Fibroblast of skin of left biceps (primary cell): ENCODE data around the gene AP3B1.
"Not testable (repeated sequence)": the region's sequence is repeated elsewhere in the genome, so short reads cannot be mapped to it uniquely, and the experiment has no call there.

Experiments used
- DNase-seq, 2 experiments: peaks; one replicate each; pipeline ENCODE4 v3.0.0-alpha.2; 2013; ENCODE audit warnings: low read depth in 2 of 2

Gene AP3B1

DNA sequence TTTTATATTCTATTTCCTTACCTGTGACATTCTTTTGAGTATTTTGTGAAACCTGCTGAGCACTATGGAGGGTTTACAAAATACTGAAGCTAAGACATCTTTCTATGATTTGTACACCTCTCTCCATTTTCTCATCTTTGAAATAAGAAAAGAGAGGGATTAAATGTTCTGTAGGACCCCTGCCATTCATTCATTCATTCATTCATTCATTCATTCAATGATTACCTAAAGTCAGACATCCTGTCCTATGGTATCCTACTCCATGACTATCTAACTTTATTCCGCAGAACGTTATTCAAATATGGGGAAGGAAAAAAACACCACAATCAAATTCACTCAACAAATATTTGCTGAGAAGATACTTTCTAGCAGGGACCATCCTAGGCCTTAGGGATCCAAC lies 51.4 kb downstream of the AP3B1 start:
- DNase-seq = no peak

DNA sequence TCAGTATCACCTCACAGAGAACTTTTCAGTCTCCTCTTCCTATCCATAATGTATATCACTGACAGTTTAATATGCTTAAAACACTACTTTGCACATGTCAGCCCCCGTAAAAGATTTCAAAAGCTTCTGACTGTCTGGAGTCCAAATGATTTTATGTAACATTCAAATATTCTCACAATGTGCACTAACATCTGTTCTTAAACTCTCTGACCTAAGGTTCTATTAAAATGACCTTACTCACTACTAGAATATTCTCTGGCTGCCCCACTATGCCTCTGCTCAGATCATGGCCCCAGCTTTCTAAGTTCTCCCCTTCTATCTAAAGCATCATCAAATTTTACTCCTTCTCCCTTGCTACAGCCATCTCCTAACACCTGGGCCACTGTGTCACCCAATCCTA lies 52.5 kb downstream of the AP3B1 start:
- DNase-seq = no peak

DNA sequence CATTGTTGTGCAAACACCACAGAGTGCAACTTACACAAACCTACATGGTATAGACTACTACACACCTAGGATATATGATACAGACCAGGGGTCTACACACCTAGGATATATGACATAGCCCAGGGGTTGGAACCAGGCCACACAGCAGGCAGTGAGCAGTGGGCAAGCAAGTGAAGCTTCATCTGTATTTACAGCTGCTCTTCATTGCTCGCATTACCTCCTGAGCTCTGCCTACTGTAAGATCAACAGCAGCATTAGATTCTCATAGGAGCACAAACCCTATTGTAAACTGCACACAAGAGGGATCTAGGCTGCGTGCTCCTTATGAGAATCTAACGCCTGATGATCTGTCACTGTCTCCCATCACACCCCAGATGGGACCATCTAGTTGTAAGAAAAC lies 56.6 kb downstream of the AP3B1 start:
- no peak for DNase-seq

DNA sequence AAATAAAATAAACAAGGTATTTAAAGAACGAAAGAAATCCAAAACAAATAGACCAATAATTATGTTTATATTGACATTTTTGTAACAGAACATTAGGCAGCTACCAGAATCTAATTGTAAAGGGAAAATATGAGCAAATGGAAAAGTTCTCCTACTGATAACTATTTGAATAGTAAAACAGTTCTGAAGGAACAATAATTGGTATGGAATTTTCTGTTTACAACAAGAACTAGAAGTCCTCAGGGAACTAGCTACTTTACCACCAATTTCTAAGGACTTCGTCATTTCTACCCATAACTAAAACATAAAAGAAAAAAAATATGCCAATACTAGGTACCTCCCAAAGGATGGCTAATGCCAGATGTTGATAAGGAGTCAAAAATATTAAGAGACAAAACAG lies 58.5 kb downstream of the AP3B1 start:
- no peak for DNase-seq

DNA sequence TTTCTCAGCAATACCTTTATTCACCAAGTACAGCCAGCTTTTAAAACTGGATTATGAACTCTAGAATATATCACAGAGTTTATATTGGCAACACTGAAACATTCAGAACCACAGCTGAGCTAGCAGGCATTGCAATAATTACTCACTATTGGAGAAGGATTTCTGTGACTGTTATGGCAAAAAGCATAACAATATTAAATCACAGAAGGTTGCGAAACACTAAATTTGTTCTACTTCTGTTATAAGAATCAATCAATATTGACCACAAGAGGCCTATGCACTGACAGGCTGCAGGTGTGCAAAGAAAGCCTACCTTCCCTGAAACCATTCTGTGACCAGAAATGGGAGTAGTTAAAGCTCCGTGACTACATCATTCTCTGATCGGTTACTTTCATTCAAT lies 59.2 kb downstream of the AP3B1 start:
- peak in 1 of 2 experiments; percentile 5 for DNase-seq

DNA sequence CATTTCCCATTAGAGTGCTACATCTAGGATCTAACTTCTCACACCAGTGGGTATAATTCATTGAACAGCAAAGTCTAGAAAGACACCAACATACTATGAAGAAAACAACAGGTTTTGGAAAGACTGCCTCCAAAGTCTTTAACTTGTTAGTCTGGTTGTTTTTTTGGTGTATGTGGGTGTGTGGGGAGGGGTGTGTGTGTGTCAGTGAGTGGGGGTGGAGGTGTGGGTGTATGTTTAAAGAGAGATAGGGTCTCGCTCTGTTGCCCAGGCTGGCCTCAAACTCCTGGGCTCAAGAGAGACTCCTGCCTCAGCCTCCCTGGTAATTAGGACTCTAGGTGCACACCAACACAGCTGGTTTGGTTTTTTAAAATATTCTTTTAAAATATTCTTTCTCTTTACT lies 59.7 kb downstream of the AP3B1 start:
- DNase-seq = no peak

DNA sequence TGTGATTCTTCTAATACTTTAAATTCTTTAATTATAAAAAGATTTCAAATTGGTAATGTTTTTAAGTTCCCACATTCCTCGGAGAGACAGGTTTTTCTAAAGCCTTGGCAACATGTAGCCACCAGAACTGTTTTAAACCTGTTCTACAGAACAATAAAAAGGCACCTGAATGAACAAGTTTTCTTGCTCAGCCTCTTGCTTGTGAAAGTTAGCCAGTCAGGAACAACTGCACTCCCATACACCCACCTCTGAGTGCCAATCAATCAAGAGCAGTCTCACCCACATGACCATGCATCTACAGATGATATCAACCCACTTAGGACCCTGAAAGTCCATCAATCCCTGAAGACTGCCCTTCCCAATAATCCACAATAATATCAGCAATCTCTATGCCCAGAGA lies 62.3 kb downstream of the AP3B1 start:
- no peak for DNase-seq

DNA sequence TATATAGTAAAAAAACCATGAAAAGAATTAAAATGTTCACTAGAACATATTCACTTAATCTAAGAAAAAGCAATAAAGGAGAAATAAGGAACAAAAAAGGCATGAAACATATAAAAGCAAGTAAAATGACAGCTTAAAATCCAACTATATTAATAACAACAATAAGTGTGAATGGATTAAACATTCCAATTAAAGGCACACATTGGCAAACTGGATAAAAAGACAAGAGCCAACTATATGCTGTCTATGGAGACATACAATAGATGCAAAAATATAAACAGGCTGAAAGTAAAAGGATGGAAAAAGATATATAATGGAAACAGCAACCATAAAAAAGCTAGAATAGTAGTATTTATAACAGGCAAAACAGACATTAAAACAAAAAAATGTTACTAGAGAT lies 70.1 kb downstream of the AP3B1 start:
- no peak for DNase-seq

DNA sequence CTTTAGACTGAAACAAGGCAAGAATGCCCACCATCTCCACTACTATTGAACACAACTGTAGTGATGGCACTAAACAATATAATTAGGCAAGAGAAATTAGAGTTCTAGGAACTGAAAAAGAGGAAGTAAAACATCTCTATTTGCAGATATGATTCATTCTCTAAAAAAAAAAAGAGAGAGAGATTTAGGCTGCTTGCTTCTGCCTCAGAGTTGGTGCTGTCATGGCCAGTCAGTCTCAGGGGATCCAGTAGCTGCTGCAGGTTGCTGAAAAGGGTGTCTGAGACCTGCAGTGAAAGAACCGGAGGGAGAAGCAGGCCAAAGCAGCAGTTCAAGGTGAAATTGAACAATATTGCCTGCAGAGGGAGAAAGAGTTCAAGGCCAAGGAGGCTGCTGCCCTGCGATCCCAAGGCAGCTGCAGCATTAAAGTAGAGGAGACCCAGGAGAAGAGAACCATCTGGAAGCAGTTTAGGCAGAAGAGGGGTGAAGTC lies 72.5 kb downstream of the AP3B1 start:
- DNase-seq = no peak

DNA sequence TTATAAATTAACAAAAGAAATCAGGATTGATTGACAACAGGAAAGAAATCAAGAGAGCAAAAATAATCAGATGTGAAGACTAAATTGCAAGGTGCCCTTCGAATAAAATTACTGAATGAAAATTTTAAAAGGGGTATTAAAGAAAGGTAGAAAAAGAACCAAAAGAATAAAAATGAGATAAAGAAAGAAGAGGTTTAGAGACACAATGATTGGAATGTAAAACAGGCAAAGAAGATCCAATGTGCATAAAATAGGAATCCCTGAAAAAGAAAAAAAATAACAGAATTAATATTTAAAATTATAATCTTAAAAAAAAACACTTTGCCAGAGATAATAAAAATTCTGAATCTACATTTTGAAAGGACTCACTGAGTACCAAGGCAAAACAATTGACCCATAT lies 73.0 kb downstream of the AP3B1 start:
- DNase-seq = no peak

DNA sequence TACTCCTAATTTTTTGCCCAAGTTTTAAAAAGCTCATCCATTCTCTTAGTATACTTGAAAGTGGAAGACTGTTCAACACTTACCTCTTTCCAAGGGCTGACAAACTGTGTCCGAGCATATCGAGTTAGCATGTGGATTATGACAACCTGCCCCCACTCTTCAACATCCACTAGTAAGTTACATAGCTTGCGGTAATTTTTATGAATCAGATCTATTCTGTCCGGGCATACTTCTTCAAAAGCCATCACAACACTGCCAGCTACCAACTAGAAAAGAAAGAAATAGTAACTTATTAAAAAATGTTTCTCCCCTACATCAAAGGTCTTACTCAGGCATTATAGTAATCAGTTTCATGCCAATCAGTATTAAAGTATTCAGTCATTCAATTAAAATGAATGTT lies 78.5 kb downstream of the AP3B1 start:
- DNase-seq = no peak

DNA sequence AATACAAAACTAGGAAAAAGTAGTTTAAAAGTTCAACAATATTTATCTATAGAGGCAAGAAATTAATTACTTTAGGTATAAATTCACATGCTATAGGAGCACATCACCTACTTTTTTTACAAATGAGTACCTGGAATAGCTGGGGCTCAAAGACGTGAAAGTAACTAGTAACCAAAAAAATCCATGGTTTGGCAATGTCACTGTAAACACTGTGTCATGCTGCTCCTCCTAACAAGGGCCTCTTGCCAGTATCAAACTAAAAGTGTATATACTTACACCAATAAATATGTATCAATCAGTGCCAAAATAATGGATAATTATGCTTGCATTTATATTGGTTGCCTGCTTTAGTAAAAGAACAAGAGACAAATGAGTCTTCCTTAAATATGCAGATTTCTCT lies 78.9 kb downstream of the AP3B1 start:
- DNase-seq = no peak

DNA sequence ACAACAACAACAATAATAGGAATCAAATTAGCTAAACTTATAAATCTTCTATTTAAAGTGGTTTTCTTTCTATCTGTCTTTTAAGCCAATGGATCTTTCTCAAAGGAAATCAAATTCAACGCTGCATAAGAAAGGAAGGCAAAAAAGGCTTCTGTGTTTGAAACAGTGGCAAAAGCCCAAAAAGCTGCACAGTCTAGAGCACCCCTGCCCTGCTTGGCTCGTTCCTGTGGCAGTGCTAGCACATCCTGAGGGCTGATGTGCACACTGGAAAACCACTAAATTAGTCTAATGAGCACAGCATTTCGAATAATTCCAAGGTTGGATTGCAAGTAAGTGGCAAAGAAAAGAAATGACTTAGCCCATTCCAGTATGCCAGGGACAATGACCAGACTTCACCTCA lies 80.7 kb downstream of the AP3B1 start:
- DNase-seq = no peak

DNA sequence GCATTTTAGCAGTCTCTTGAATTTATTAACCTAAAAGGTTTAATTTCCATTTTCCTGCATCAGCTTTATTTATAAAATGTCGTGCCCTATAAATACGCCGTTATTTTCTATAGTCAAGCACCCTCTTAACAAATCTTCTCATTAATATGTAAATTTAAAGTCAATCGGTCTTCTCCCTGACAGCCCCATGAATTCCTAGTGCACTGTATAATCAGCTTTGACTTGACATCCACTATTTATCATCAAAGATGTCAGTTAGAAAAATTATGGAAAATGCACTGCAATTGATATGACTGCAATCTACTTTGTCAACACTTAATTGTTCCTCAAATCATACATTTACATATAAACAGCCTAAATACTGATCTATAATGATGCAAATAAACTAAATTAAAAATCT lies 83.4 kb downstream of the AP3B1 start:
- DNase-seq = no peak

DNA sequence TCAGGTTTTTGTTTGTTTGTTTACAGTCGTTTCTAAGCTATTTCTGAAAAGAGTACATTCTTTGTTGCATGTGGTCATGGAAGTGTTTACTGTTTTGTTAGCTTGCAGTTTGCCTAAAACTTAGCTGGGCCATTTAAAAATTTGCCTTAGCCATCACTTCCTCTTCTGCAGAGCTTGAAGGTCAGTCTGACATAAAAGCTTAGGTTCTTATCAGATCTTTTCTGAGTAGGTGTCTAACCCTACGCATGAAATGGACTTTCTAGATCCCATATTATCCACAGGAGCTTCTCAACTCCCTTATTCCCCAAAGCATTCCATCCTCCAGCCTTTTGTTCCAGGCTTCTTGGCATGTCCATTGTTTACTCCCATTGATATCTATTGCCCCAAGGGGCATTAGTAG lies 90.3 kb downstream of the AP3B1 start:
- no peak for DNase-seq

DNA sequence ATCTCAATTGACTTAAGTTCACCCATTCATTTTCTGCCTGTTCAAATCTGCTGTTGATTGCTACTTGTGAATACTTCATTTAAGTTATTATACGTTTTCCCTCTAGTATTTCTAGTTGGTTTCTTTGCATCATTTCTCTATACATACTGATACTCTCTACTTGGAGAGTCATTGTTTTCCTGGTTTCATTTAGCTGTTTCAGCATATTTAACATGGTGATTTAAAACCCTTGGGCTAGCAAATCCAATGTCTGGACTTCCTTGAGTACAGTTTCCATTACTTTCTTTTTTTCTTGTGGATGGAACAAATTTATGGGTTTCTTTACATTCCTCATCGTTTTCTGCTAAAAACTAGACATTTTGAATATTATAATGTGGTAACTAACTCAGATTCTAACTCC lies 90.7 kb downstream of the AP3B1 start:
- no peak for DNase-seq

DNA sequence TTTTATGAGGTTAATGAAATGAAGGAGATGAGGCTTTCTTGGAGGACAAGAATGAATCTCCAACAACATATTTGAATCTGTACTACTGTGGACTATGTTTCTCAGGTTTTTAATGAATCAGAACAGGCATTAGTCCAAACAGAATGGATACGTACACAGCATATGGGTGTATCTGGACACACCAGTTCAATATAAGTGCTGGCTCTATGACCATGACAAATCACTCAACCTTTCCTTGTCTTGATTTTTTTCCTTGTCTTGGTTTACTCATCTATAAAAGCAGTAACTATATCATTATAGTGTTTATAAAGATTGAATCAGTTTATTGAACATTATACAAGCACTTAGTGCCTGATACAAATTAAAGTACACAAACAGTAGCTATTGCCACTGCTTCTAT lies 104.1 kb downstream of the AP3B1 start:
- DNase-seq = no peak

DNA sequence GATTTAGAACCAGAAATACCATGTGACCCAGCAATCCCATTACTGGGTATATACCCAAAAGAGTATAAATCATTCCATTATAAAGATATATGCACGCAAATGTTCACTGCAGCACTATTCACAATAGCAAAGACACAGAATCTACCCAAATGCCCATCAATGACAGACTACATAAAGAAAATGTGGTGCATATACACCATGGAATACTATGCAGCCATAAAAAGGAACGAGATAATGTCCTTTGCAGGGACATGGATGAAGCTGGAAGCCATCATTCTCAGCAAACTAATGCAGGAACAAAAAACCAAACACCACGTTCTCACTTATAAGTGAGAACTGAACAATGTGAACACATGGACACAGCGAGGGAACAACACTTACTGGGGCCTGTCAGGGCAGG lies 105.8 kb downstream of the AP3B1 start:
- DNase-seq = not testable (repeated sequence)

DNA sequence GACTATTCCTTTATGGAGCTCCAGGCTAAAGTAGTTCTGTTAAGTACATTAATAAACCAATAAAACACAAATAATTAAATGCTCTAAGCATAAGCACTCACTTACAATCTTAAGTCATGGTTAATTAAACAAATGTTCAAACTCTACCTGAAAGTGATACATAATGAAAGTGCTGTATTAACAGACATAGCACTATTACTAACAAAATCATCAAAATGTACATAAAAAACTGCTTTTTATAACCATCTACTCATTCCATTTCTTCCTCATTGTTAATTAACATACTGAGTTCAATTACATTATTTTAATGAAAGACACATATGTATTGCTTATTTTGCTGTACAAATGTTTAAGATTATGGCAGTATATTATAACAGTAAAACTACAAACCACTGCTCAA lies 107.3 kb downstream of the AP3B1 start:
- DNase-seq = no peak

DNA sequence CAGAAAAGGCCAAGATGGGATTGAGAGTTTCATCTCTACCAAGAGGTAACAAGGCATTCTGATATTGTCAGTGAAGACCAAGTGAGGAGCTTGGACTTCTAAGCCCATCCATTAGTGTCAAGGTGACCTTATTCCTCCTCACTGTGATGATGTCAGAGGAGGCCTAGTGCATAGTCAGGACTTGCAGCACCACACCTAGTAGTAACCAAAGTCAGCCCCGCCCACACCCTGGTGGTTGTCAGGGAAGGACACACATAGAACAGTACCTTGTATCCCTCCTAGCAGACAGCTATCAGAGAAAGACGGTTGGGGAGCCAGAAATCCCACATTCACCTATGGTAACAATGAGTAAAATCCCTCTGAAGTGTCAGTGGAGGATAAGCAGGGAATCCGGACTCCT lies 111.7 kb downstream of the AP3B1 start:
- no peak for DNase-seq

DNA sequence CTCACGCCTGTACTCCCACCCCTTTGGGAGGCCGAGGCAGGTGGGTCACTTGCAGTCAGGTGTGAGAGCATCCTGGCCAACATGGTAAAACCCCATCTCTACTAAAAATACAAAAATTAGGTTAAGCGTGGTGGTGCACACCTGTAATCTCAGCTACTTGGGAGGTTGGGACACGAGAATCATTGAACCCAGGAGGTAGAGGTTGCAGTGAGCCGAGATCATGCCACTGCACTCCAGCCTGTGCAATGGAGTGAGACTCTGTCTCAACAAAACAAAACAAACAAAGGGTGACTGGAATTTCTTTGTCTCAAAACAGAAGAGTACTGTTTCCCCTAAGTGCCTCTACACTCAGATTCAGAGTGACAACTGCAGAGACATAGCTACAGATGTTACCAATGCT lies 116.1 kb downstream of the AP3B1 start:
- DNase-seq = no peak

DNA sequence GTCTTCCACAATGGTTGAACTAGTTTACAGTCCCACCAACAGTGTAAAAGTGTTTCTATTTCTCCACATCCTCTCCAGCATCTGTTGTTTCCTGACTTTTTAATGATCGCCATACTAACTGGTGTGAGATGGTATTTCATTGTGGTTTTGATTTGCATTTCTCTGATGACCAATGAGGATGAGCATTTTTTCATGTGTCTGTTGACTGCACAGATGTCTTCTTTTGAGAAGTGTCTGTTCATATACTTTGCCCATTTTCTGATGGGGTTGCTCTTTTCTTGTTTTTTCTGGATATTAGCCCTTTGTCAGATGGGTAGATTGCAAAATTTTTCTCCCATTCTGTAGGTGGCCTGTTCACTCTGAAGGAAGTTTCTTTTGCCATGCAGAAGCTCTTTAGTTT lies 124.2 kb downstream of the AP3B1 start:
- not testable (repeated sequence) for DNase-seq

DNA sequence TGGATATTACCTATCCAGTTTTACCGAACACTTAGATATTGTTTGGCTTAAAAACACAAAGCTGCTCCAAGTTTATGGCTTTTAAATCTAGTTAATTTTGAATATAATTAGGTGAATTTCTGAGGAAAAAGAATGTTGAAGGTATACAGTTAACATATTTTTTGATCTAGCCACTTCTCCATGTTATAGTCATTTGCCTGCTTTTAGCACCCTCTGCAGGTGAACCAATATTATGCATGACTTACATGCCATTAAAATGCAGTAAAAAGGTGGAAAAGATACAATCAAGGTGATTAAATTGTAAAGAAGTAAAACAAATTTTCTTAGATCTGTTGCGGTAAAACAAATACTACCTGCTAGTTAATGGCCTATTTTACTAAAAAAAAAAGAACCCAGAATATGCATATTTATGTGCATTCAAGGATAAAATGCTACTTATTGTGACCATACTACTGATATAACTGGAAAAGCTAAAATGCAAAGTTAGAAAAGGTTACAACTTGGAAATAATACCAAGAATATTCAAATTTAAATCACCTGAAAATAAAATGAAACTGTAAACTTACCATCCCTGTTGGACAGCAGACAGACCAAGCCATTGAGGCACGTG lies 132.1 kb downstream of the AP3B1 start:
- no peak for DNase-seq

DNA sequence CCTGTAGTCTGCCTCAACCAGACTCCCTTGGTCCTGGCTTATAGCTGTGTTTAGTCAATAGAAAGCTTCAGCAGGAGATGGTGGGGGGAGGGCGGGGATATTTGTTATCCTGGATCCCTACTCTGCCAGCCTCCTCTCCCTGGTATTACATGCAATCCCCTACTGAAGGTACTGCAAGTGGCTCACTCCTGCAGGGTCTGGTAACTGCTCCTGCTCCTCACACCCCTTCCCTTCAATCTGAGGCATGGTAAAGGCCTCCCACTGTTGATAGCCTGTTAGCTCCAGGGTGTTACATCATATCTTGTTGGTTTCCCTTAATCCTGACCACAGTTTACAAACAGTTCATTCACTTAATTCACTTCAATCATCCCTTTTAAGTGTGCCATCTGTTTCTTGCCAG lies 137.5 kb downstream of the AP3B1 start:
- no peak for DNase-seq
